GM12878 (cell line): ENCODE data around the gene EHD1. TPM values are rescaled to one million over a fixed set of nuclear protein-coding genes. Genes with fewer than 3 reads are reported as not detected.

ENCODE experiments used
- CHD1 ChIP-seq: IDR thresholded peaks from 2 replicates; pipeline ENCODE4 v1.6.1; 2012; ENCODE audit warnings: low read depth, low read length, improper control_type of control experiment
- ETV6 ChIP-seq, 2 experiments: fragments of 450-650 bp in 1 of 2; IDR thresholded peaks in 1 of 2; conservative IDR thresholded peaks in 1 of 2; 2 replicates each; pipeline ENCODE4 v1.6.1; 2014; ENCODE audit warnings: antibody characterized with exemption in 1 of 2, borderline replicate concordance in 1 of 2, low read depth in 1 of 2, mild to moderate bottlenecking in 1 of 2, moderate library complexity in 1 of 2
- HCFC1 ChIP-seq: fragments of 150-350 bp; IDR thresholded peaks from 2 replicates; pipeline ENCODE4 v1.6.1; 2014; ENCODE audit warnings: low read length
- HDAC6 ChIP-seq: fragments of 200-600 bp; sonication (generic); IDR thresholded peaks from one replicate; pipeline ENCODE4 v1.8.0; 2017; ENCODE audit warnings: antibody characterized with exemption; ENCODE audit not compliant: unreplicated experiment
- HDGF ChIP-seq: fragments of 450-650 bp; IDR thresholded peaks from 2 replicates; pipeline ENCODE4 v1.6.1; 2016; ENCODE audit warnings: antibody characterized with exemption
- NBN ChIP-seq: fragments of 450-650 bp; IDR thresholded peaks from 2 replicates; pipeline ENCODE4 v1.6.1; 2016
- NFXL1 ChIP-seq: fragments of 450-650 bp; IDR thresholded peaks from 2 replicates; pipeline ENCODE4 v1.6.1; 2017; ENCODE audit warnings: antibody characterized with exemption, mild to moderate bottlenecking, borderline replicate concordance
- RELA ChIP-seq: fragments of 450-650 bp; IDR thresholded peaks from 2 replicates; pipeline ENCODE4 v1.8.0; 2014; ENCODE audit warnings: borderline replicate concordance; ENCODE audit not compliant: partially characterized antibody
- SREBF2 ChIP-seq: IDR thresholded peaks from 2 replicates; pipeline ENCODE4 v1.6.1; 2012; ENCODE audit warnings: mild to moderate bottlenecking, low read length
- TCF3 ChIP-seq: IDR thresholded peaks from 2 replicates; pipeline ENCODE4 v1.6.1; 2012; ENCODE audit warnings: low read depth, mild to moderate bottlenecking, low read length, borderline replicate concordance; ENCODE audit not compliant: insufficient read depth
- ZZZ3 ChIP-seq: IDR thresholded peaks from 2 replicates; pipeline ENCODE4 v1.6.1; 2011; ENCODE audit warnings: low read depth; ENCODE audit not compliant: control insufficient read depth, insufficient read length
- polyA plus RNA-seq, 11 experiments: library from polyadenylated mRNA; depleted of rRNA in 4 of 11; unstranded in 6 of 11; stranded (reverse) in 5 of 11; fragments of >200 nt; fragmentation: Nextera tagmentation in 4 of 11; fragmentation: Illumina TruSeq in 1 of 11; extraction: Ambion mirVana in 4 of 11; extraction: Trizol in 1 of 11; gene quantifications; 1 replicate in 1 of 11; 2 replicates in 10 of 11; pipeline versions ENCODE4 v1.2.1 to v1.2.3, GENCODE V29; 2011 to 2016; ENCODE audit warnings: inconsistent platforms in 2 of 11, missing spikeins in 2 of 11, low read depth in 1 of 11
- total RNA-seq, 4 experiments: library from RNA; depleted of rRNA in 3 of 4; stranded (reverse); fragments of >200 nt in 3 of 4; fragmentation: Illumina TruSeq in 1 of 4; extraction: Trizol in 1 of 4; gene quantifications; 2 replicates each; pipeline versions ENCODE4 v1.2.1 to v1.2.3, GENCODE V29; 2013 to 2021
- TF ChIP-seq, protein P1 (sequence below): fragments of 450-650 bp; IDR thresholded peaks from 2 replicates; pipeline ENCODE4 v1.6.1; 2018; ENCODE audit warnings: mild to moderate bottlenecking, low read depth, moderate library complexity; ENCODE audit not compliant: partially characterized antibody
- TF ChIP-seq, protein P2 (sequence below): fragments of 450-650 bp; IDR thresholded peaks from 2 replicates; pipeline ENCODE4 v1.6.1; 2016; ENCODE audit warnings: mild to moderate bottlenecking
- TF ChIP-seq, protein P3 (sequence below): fragments of 150-350 bp; IDR thresholded peaks from 2 replicates; pipeline ENCODE4 v1.6.1; 2016; ENCODE audit warnings: low read depth, low read length
- TF ChIP-seq, protein P4 (sequence below), 3 experiments: IDR thresholded peaks in 2 of 3; conservative IDR thresholded peaks in 1 of 3; 2 replicates each; pipeline ENCODE4 v1.5.1; 2011; ENCODE audit warnings: low read depth in 3 of 3, low read length in 3 of 3, mild to moderate bottlenecking in 3 of 3, control low read depth in 2 of 3, moderate library complexity in 2 of 3, inconsistent platforms in 1 of 3, mixed read lengths in 1 of 3; ENCODE audit not compliant: control insufficient read depth in 2 of 3, insufficient read depth in 1 of 3; ENCODE audit errors: extremely low read depth in 1 of 3
- TF ChIP-seq, protein P5 (sequence below): IDR thresholded peaks from 2 replicates; pipeline ENCODE4 v1.6.1; 2012; ENCODE audit warnings: low read depth, low read length, improper control_type of control experiment

Gene EHD1
- total and polyA plus RNA-seq, 10 of the 15 experiments (the other 5 are each of a cell fraction or from before 2014, with no cell fraction given), result 1.0 to 165 (median 66.5) TPM

DNA sequence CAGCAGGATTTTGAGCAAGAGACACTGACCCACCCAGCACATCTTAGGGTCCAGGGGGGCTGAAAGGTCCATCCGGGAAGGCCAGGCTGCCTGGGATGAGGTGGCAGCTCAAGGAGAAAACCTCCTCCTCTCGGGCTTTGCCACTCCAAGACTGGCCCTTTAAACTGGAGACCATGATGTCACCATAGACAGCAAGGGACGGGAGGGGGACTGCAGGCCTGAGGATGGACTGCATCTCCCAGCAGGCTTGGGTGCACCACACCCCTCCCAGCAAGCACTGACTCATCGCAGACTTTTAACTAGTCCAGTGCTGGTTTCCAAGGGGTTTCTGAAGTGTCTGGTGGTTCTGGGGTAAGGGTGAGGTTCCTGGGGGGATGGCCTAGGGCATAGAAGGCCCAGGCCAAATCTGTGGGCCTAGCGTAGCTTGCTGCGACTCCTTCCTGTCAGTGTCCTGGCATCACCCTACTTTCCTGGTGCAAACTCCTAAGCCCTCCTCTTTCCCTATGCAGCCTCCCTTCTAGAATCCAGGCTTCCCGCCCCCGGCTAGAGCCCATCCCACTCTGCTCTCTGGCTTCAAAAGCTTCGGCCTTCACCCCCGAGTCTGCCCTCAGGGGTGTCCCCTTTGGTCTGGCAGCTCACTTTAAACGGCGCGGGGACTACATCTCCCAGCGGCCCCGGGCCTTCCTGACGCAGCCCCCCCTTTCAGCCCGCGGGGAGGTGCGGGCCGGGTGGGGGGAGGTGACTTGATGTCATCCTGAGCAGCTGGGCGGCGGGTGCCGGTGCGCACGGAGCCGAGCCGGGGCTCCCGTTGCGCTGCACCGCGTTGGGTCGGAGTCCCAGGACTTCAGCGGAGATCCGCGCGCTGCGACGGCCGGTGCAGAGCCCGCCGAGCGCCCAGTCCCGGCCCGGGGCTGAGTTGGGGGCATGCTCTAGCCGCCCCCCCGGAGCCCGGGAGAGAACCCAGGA lies 45.8 kb upstream of the EHD1 start, which contains the start of gene PPP2R5B (continued):
- TF ChIP-seq, protein P1, sequence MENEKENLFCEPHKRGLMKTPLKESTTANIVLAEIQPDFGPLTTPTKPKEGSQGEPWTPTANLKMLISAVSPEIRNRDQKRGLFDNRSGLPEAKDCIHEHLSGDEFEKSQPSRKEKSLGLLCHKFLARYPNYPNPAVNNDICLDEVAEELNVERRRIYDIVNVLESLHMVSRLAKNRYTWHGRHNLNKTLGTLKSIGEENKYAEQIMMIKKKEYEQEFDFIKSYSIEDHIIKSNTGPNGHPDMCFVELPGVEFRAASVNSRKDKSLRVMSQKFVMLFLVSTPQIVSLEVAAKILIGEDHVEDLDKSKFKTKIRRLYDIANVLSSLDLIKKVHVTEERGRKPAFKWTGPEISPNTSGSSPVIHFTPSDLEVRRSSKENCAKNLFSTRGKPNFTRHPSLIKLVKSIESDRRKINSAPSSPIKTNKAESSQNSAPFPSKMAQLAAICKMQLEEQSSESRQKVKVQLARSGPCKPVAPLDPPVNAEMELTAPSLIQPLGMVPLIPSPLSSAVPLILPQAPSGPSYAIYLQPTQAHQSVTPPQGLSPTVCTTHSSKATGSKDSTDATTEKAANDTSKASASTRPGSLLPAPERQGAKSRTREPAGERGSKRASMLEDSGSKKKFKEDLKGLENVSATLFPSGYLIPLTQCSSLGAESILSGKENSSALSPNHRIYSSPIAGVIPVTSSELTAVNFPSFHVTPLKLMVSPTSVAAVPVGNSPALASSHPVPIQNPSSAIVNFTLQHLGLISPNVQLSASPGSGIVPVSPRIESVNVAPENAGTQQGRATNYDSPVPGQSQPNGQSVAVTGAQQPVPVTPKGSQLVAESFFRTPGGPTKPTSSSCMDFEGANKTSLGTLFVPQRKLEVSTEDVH, result no peak
- TF ChIP-seq HDGF (peak; percentile 71; the same call in 1 of the 2 replicates), NFXL1 (no peak), NBN (peak; percentile 84; the same call in 1 of the 2 replicates), ETV6 (conservative IDR thresholded peaks at IDR 0.05 in 1 of 2, IDR thresholded peaks at IDR 0.05 in 1 of 2; ENCODE audit: borderline replicate concordance in 1 of 2, low read depth in 1 of 2) (no peak), ZZZ3 (no peak), SREBF2 (no peak), CHD1 (no peak), HCFC1 (peak; percentile 89), RELA (no peak), HDAC6 (no peak), TCF3 (peak; percentile 82; the same call in 1 of the 2 replicates)
- TF ChIP-seq, protein P2, sequence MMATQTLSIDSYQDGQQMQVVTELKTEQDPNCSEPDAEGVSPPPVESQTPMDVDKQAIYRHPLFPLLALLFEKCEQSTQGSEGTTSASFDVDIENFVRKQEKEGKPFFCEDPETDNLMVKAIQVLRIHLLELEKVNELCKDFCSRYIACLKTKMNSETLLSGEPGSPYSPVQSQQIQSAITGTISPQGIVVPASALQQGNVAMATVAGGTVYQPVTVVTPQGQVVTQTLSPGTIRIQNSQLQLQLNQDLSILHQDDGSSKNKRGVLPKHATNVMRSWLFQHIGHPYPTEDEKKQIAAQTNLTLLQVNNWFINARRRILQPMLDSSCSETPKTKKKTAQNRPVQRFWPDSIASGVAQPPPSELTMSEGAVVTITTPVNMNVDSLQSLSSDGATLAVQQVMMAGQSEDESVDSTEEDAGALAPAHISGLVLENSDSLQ, result peak; percentile 15; the same call in 1 of the 2 replicates
- TF ChIP-seq, protein P3, sequence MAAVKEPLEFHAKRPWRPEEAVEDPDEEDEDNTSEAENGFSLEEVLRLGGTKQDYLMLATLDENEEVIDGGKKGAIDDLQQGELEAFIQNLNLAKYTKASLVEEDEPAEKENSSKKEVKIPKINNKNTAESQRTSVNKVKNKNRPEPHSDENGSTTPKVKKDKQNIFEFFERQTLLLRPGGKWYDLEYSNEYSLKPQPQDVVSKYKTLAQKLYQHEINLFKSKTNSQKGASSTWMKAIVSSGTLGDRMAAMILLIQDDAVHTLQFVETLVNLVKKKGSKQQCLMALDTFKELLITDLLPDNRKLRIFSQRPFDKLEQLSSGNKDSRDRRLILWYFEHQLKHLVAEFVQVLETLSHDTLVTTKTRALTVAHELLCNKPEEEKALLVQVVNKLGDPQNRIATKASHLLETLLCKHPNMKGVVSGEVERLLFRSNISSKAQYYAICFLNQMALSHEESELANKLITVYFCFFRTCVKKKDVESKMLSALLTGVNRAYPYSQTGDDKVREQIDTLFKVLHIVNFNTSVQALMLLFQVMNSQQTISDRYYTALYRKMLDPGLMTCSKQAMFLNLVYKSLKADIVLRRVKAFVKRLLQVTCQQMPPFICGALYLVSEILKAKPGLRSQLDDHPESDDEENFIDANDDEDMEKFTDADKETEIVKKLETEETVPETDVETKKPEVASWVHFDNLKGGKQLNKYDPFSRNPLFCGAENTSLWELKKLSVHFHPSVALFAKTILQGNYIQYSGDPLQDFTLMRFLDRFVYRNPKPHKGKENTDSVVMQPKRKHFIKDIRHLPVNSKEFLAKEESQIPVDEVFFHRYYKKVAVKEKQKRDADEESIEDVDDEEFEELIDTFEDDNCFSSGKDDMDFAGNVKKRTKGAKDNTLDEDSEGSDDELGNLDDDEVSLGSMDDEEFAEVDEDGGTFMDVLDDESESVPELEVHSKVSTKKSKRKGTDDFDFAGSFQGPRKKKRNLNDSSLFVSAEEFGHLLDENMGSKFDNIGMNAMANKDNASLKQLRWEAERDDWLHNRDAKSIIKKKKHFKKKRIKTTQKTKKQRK, result no peak
- TF ChIP-seq, protein P4, sequence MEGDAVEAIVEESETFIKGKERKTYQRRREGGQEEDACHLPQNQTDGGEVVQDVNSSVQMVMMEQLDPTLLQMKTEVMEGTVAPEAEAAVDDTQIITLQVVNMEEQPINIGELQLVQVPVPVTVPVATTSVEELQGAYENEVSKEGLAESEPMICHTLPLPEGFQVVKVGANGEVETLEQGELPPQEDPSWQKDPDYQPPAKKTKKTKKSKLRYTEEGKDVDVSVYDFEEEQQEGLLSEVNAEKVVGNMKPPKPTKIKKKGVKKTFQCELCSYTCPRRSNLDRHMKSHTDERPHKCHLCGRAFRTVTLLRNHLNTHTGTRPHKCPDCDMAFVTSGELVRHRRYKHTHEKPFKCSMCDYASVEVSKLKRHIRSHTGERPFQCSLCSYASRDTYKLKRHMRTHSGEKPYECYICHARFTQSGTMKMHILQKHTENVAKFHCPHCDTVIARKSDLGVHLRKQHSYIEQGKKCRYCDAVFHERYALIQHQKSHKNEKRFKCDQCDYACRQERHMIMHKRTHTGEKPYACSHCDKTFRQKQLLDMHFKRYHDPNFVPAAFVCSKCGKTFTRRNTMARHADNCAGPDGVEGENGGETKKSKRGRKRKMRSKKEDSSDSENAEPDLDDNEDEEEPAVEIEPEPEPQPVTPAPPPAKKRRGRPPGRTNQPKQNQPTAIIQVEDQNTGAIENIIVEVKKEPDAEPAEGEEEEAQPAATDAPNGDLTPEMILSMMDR (IDR thresholded peaks at IDR 0.05 in 2 of 3, conservative IDR thresholded peaks at IDR 0.05 in 1 of 3; ENCODE audit: control insufficient read depth in 2 of 3, extremely low read depth in 1 of 3, insufficient read depth in 1 of 3, low read depth in 3 of 3, low read length in 3 of 3), result no peak
- TF ChIP-seq, protein P5, sequence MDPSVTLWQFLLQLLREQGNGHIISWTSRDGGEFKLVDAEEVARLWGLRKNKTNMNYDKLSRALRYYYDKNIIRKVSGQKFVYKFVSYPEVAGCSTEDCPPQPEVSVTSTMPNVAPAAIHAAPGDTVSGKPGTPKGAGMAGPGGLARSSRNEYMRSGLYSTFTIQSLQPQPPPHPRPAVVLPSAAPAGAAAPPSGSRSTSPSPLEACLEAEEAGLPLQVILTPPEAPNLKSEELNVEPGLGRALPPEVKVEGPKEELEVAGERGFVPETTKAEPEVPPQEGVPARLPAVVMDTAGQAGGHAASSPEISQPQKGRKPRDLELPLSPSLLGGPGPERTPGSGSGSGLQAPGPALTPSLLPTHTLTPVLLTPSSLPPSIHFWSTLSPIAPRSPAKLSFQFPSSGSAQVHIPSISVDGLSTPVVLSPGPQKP, result peak; percentile 46; the same call in 1 of the 2 replicates
